DOHH2 (cell line): ENCODE data around the gene VPS33A.
"Not testable (repeated sequence)": the region's sequence is repeated elsewhere in the genome, so short reads cannot be mapped to it uniquely, and the experiment has no call there.

Experiments
- H3F3A ChIP-seq: fragments of 200-600 bp; sonication (generic), shearing (Covaris generic); 2 replicates; pipeline ENCODE4 v1.6.0; 2016; ENCODE audit warnings: antibody characterized with exemption, mild to moderate bottlenecking; ENCODE audit not compliant: control insufficient read depth, insufficient read depth
- H3K27ac ChIP-seq: fragments of 200-600 bp; sonication (generic); 2 replicates; pipeline ENCODE4 v1.5.1; 2014; ENCODE audit warnings: low read depth, mild to moderate bottlenecking, low read length, moderate library complexity
- H3K27me3 ChIP-seq: fragments of 200-600 bp; sonication (generic); 2 replicates; pipeline ENCODE4 v1.6.1; 2014; ENCODE audit warnings: mild to moderate bottlenecking, low read length, mixed read lengths; ENCODE audit not compliant: control insufficient read depth
- H3K36me3 ChIP-seq: fragments of 200-600 bp; sonication (generic); 2 replicates; pipeline ENCODE4 v1.6.1; 2014; ENCODE audit warnings: mild to moderate bottlenecking, low read length, moderate library complexity, mixed read lengths; ENCODE audit not compliant: control insufficient read depth
- H3K4me1 ChIP-seq: fragments of 200-600 bp; sonication (generic); 2 replicates; pipeline ENCODE4 v1.6.1; 2014; ENCODE audit warnings: mild to moderate bottlenecking, low read length, mixed read lengths; ENCODE audit not compliant: control insufficient read depth
- H3K4me2 ChIP-seq: fragments of 200-600 bp; sonication (generic); 2 replicates; pipeline ENCODE4 v1.6.0; 2014; ENCODE audit warnings: mild to moderate bottlenecking, low read length, moderate library complexity
- H3K4me3 ChIP-seq: fragments of 200-600 bp; sonication (generic); 2 replicates; pipeline ENCODE4 v1.5.1; 2014; ENCODE audit warnings: mild to moderate bottlenecking, low read length, mixed read lengths
- H3K79me2 ChIP-seq: fragments of 200-600 bp; sonication (generic); 2 replicates; pipeline ENCODE4 v1.6.1; 2014; ENCODE audit warnings: mild to moderate bottlenecking, low read length, mixed read lengths; ENCODE audit not compliant: control insufficient read depth
- H3K9me2 ChIP-seq: fragments of 200-600 bp; sonication (generic); replicated peaks from 2 replicates; pipeline ENCODE4 v1.6.1; 2014; ENCODE audit warnings: mild to moderate bottlenecking, low read length, mixed read lengths; ENCODE audit not compliant: control insufficient read depth
- H3K9me3 ChIP-seq: fragments of 200-600 bp; sonication (generic); 2 replicates; pipeline ENCODE4 v1.6.1; 2014; ENCODE audit warnings: antibody characterized with exemption, low read length, mixed read lengths; ENCODE audit not compliant: control insufficient read depth, insufficient read depth
- H4K20me1 ChIP-seq: fragments of 200-600 bp; sonication (generic); 2 replicates; pipeline ENCODE4 v1.6.0; 2014; ENCODE audit warnings: low read depth, mild to moderate bottlenecking, antibody characterized with exemption, low read length, moderate library complexity; ENCODE audit not compliant: control insufficient read depth, insufficient read depth
- EZH2phosphoT487 ChIP-seq: fragments of 200-600 bp; sonication (generic); IDR thresholded peaks from 2 replicates; pipeline ENCODE4 v1.6.1; 2017; ENCODE audit warnings: borderline replicate concordance, mild to moderate bottlenecking, antibody characterized with exemption, low read length, moderate library complexity, mixed read lengths
- TF ChIP-seq, protein P1 (sequence below): fragments of 200-600 bp; sonication (generic); IDR thresholded peaks from one replicate; pipeline ENCODE4 v1.5.1; 2014; ENCODE audit warnings: antibody characterized with exemption, mild to moderate bottlenecking, low read depth, low read length; ENCODE audit not compliant: poor library complexity, severe bottlenecking

Gene VPS33A

DNA sequence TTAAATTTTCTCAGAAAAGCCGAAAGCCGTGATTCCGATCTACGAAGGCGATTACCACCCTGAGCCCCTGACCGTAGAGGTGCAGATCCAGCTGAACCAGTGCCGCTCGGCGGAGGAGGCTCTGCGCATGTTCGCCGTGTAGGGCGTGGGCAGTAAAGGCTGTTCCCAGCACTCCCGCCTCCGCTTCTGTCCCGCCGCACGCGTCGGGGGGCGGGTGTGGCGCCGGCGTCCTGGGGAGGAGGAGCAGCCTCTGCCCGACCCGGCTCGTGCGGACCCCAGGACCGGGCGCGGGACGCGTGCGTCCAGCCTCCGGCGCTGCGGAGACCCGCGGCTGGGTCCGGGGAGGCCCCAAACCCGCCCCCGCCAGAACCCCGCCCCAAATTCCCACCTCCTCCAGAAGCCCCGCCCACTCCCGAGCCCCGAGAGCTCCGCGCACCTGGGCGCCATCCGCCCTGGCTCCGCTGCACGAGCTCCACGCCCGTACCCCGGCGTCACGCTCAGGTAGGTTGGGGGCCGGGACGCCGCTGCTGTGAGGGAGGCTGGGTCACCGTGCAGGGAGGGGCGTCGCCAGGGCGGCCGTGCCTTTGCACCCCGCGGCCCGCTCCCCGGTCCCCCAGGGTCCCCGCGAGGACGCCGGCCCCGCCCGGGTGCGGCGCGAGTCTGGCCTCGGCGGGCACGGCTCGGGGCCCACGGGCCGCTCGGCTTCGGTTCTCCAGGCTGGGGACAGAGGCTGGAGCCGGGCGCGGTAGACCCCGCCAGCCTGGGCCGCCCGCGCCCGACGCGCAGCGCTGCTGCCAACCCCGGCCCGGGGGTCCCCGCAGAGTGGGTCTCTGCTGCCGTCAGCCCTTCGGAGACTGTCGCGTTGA is 62.8 kb downstream of the VPS33A start, which contains the start of gene B3GNT4:
B3GNT4 (plus strand) TSS at position 409 of the 866 bp plus-strand sequence. CDS start 910 bp downstream, outside the sequence.
- Histone ChIP-seq H3K27me3 (peaks cover 48% of the 10 kb centered on the region), H4K20me1 (peaks cover 6% of the 10 kb centered on the region; the same call in 1 of the 2 replicates)

GRCh38 chr12:122202811-122203210 is 63.5 kb downstream of the VPS33A start:
- H3K27ac ChIP-seq, H4K20me1 ChIP-seq, H3K9me2 ChIP-seq, H3F3A ChIP-seq, H3K9me3 ChIP-seq, H3K79me2 ChIP-seq: not testable (repeated sequence)
- peak overlapping the region; percentile 77 for H3K4me2 ChIP-seq
- peaks cover 15% of the 10 kb centered on the region for H3K4me1 ChIP-seq
- peak overlapping the region; percentile 65 for H3K4me3 ChIP-seq
- H3K27me3 ChIP-seq, result peaks cover 48% of the 10 kb centered on the region
- peaks cover 12% of the 10 kb centered on the region for H3K36me3 ChIP-seq

More for the DNA sequence above, 62.8 kb downstream of the VPS33A start, which contains the start of gene B3GNT4:
- H3K4me3 ChIP-seq, result peak within 1 kb of the TSS; percentile 65
- H3K4me1 ChIP-seq, result peaks cover 15% of the 10 kb centered on the region
- peaks cover 19% of the 10 kb centered on the region for H3K36me3 ChIP-seq
- H3F3A ChIP-seq, result peaks cover 8% of the 10 kb centered on the region; the same call in 1 of the 2 replicates
- TF ChIP-seq, protein P1, sequence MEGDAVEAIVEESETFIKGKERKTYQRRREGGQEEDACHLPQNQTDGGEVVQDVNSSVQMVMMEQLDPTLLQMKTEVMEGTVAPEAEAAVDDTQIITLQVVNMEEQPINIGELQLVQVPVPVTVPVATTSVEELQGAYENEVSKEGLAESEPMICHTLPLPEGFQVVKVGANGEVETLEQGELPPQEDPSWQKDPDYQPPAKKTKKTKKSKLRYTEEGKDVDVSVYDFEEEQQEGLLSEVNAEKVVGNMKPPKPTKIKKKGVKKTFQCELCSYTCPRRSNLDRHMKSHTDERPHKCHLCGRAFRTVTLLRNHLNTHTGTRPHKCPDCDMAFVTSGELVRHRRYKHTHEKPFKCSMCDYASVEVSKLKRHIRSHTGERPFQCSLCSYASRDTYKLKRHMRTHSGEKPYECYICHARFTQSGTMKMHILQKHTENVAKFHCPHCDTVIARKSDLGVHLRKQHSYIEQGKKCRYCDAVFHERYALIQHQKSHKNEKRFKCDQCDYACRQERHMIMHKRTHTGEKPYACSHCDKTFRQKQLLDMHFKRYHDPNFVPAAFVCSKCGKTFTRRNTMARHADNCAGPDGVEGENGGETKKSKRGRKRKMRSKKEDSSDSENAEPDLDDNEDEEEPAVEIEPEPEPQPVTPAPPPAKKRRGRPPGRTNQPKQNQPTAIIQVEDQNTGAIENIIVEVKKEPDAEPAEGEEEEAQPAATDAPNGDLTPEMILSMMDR, result no peak
- TF ChIP-seq EZH2phosphoT487, result no peak
- peak within 1 kb of the TSS; percentile 77 for H3K4me2 ChIP-seq
- no peak within 1 kb of the TSS for H3K27ac ChIP-seq
- no peaks in the 10 kb centered on the region for H3K79me2 ChIP-seq
- H3K9me2 ChIP-seq, result no peaks in the 10 kb centered on the region
- H3K9me3 ChIP-seq, result no peaks in the 10 kb centered on the region

- no peaks in the 10 kb centered on the region for H3K9me3 ChIP-seq
- TF ChIP-seq, protein P1, result no peak
- TF ChIP-seq EZH2phosphoT487, result no peak
- H3K9me2 ChIP-seq, result no peaks in the 10 kb centered on the region
- H3K27me3 ChIP-seq, result peaks cover 48% of the 10 kb centered on the region
- peaks cover 8% of the 10 kb centered on the region; the same call in 1 of the 2 replicates for H3F3A ChIP-seq
- no peak overlapping the region for H3K4me3 ChIP-seq
- H3K36me3 ChIP-seq, result peaks cover 4% of the 10 kb centered on the region
- no peak overlapping the region for H3K27ac ChIP-seq
- H4K20me1 ChIP-seq, result peaks cover 6% of the 10 kb centered on the region; the same call in 1 of the 2 replicates
- peaks cover 23% of the 10 kb centered on the region for H3K4me1 ChIP-seq
- H3K4me2 ChIP-seq, result no peak overlapping the region
- no peaks in the 10 kb centered on the region for H3K79me2 ChIP-seq
These were observed 64.3 kb downstream of the VPS33A start for GRCh38 chr12:122202017-122202416.

- no peak for TF ChIP-seq EZH2phosphoT487
- H3K4me2 ChIP-seq, result no peak overlapping the region
- H3F3A ChIP-seq, result peaks cover 8% of the 10 kb centered on the region; the same call in 1 of the 2 replicates
- no peaks in the 10 kb centered on the region for H3K79me2 ChIP-seq
- H3K9me2 ChIP-seq, result no peaks in the 10 kb centered on the region
- H3K9me3 ChIP-seq, result no peaks in the 10 kb centered on the region
- no peak overlapping the region for H3K27ac ChIP-seq
- H3K4me3 ChIP-seq, result no peak overlapping the region
- peaks cover 48% of the 10 kb centered on the region for H3K27me3 ChIP-seq
- H3K36me3 ChIP-seq, result no peaks in the 10 kb centered on the region; the same call in 1 of the 2 replicates
- peaks cover 28% of the 10 kb centered on the region for H3K4me1 ChIP-seq
- H4K20me1 ChIP-seq, result peaks cover 4% of the 10 kb centered on the region; the same call in 1 of the 2 replicates
These were observed 64.9 kb downstream of the VPS33A start for GRCh38 chr12:122201381-122201780.
